Measurements from ENCODE around the gene COASY.
A peak's percentile ranks its signal among the peaks of the same experiment; 100 is the strongest.

The COASY gene

GRCh38 chr17:42561897-42562387 is at the start of gene COASY:
TSS of gene COASY (plus strand) at chr17:42562148. CDS start at chr17:42562623, 475 bp downstream.
- H3K27ac ChIP-seq (ENCODE audit: low read depth, low read length) = peak within 1 kb of the TSS; percentile 72
- H3K4me1 ChIP-seq (ENCODE audit: control insufficient read depth, insufficient read depth, low read length, unreplicated experiment) = peaks cover 17% of the 10 kb centered on the region
- H3K36me3 ChIP-seq (ENCODE audit: insufficient read depth, low read length) = no peaks in the 10 kb centered on the region; the same call in 1 of the 2 replicates
- H3K4me3 ChIP-seq (ENCODE audit: low read depth, low read length) = peak within 1 kb of the TSS; percentile 86
- H3K27me3 ChIP-seq (ENCODE audit: insufficient read depth, low read length) = no peaks in the 10 kb centered on the region
- peaks cover 39% of the 10 kb centered on the region for H3K79me2 ChIP-seq (ENCODE audit: control insufficient read depth, insufficient read depth, low read length, unreplicated experiment)
- H2AFZ ChIP-seq (ENCODE audit: low read length, unreplicated experiment) = peak within 1 kb of the TSS; percentile 99

GRCh38 chr17:42512246-42512645 is 49.7 kb upstream of the COASY start:
- Histone ChIP-seq H2AFZ (ENCODE audit: low read length, unreplicated experiment) (no peak overlapping the region), H3K27me3 (ENCODE audit: insufficient read depth, low read length) (no peaks in the 10 kb centered on the region), H3K4me1 (ENCODE audit: control insufficient read depth, insufficient read depth, low read length, unreplicated experiment) (peaks cover 2% of the 10 kb centered on the region), H3K79me2 (ENCODE audit: control insufficient read depth, insufficient read depth, low read length, unreplicated experiment) (no peaks in the 10 kb centered on the region), H3K27ac (ENCODE audit: low read depth, low read length) (no peak overlapping the region), H3K4me3 (ENCODE audit: low read depth, low read length) (no peak overlapping the region), H3K36me3 (ENCODE audit: insufficient read depth, low read length) (no peaks in the 10 kb centered on the region)

- H3K4me1 ChIP-seq (ENCODE audit: control insufficient read depth, insufficient read depth, low read length, unreplicated experiment) = peaks cover 6% of the 10 kb centered on the region
- no peak overlapping the region for H3K27ac ChIP-seq (ENCODE audit: low read depth, low read length)
- no peak overlapping the region for H2AFZ ChIP-seq (ENCODE audit: low read length, unreplicated experiment)
- H3K4me3 ChIP-seq (ENCODE audit: low read depth, low read length) = no peak overlapping the region
- no peaks in the 10 kb centered on the region for H3K79me2 ChIP-seq (ENCODE audit: control insufficient read depth, insufficient read depth, low read length, unreplicated experiment)
- no peaks in the 10 kb centered on the region for H3K27me3 ChIP-seq (ENCODE audit: insufficient read depth, low read length)
- H3K36me3 ChIP-seq (ENCODE audit: insufficient read depth, low read length) = no peaks in the 10 kb centered on the region
These were observed 49.2 kb upstream of the COASY start for GRCh38 chr17:42512733-42513251.

- H3K4me1 ChIP-seq (ENCODE audit: control insufficient read depth, insufficient read depth, low read length, unreplicated experiment) = peaks cover 14% of the 10 kb centered on the region
- H3K79me2 ChIP-seq (ENCODE audit: control insufficient read depth, insufficient read depth, low read length, unreplicated experiment) = no peaks in the 10 kb centered on the region
- H2AFZ ChIP-seq (ENCODE audit: low read length, unreplicated experiment) = no peak overlapping the region
- no peaks in the 10 kb centered on the region for H3K27me3 ChIP-seq (ENCODE audit: insufficient read depth, low read length)
- H3K4me3 ChIP-seq (ENCODE audit: low read depth, low read length) = no peak overlapping the region
- H3K27ac ChIP-seq (ENCODE audit: low read depth, low read length) = no peak overlapping the region
- no peaks in the 10 kb centered on the region for H3K36me3 ChIP-seq (ENCODE audit: insufficient read depth, low read length)
These were observed 48.3 kb upstream of the COASY start for GRCh38 chr17:42513686-42514085.

- H3K79me2 ChIP-seq (ENCODE audit: control insufficient read depth, insufficient read depth, low read length, unreplicated experiment) = no peaks in the 10 kb centered on the region
- no peaks in the 10 kb centered on the region for H3K36me3 ChIP-seq (ENCODE audit: insufficient read depth, low read length)
- H3K27me3 ChIP-seq (ENCODE audit: insufficient read depth, low read length) = no peaks in the 10 kb centered on the region
- peaks cover 20% of the 10 kb centered on the region for H3K4me1 ChIP-seq (ENCODE audit: control insufficient read depth, insufficient read depth, low read length, unreplicated experiment)
- no peak overlapping the region for H3K4me3 ChIP-seq (ENCODE audit: low read depth, low read length)
- H2AFZ ChIP-seq (ENCODE audit: low read length, unreplicated experiment) = no peak overlapping the region
- H3K27ac ChIP-seq (ENCODE audit: low read depth, low read length) = no peak overlapping the region
These were observed 47.7 kb upstream of the COASY start for GRCh38 chr17:42514279-42514678.

- Histone ChIP-seq H3K4me3 (ENCODE audit: low read depth, low read length) (no peak overlapping the region), H2AFZ (ENCODE audit: low read length, unreplicated experiment) (no peak overlapping the region), H3K79me2 (ENCODE audit: control insufficient read depth, insufficient read depth, low read length, unreplicated experiment) (no peaks in the 10 kb centered on the region), H3K27ac (ENCODE audit: low read depth, low read length) (no peak overlapping the region), H3K4me1 (ENCODE audit: control insufficient read depth, insufficient read depth, low read length, unreplicated experiment) (peaks cover 26% of the 10 kb centered on the region), H3K27me3 (ENCODE audit: insufficient read depth, low read length) (no peaks in the 10 kb centered on the region), H3K36me3 (ENCODE audit: insufficient read depth, low read length) (no peaks in the 10 kb centered on the region)
These were observed 47.1 kb upstream of the COASY start for GRCh38 chr17:42514867-42515266.

GRCh38 chr17:42517516-42517915 is 44.4 kb upstream of the COASY start:
- Histone ChIP-seq H3K4me1 (ENCODE audit: control insufficient read depth, insufficient read depth, low read length, unreplicated experiment) (peaks cover 52% of the 10 kb centered on the region), H3K36me3 (ENCODE audit: insufficient read depth, low read length) (no peaks in the 10 kb centered on the region), H2AFZ (ENCODE audit: low read length, unreplicated experiment) (no peak overlapping the region), H3K4me3 (ENCODE audit: low read depth, low read length) (0 out of 2 replicates have a peak overlapping the region, but pooled peaks have one; percentile 30), H3K27me3 (ENCODE audit: insufficient read depth, low read length) (no peaks in the 10 kb centered on the region), H3K79me2 (ENCODE audit: control insufficient read depth, insufficient read depth, low read length, unreplicated experiment) (no peaks in the 10 kb centered on the region), H3K27ac (ENCODE audit: low read depth, low read length) (peak overlapping the region; percentile 99)

GRCh38 chr17:42518046-42518754 is 43.7 kb upstream of the COASY start:
- Histone ChIP-seq H3K4me3 (ENCODE audit: low read depth, low read length) (peak overlapping the region; percentile 30), H3K4me1 (ENCODE audit: control insufficient read depth, insufficient read depth, low read length, unreplicated experiment) (peaks cover 54% of the 10 kb centered on the region), H2AFZ (ENCODE audit: low read length, unreplicated experiment) (no peak overlapping the region), H3K27me3 (ENCODE audit: insufficient read depth, low read length) (no peaks in the 10 kb centered on the region), H3K36me3 (ENCODE audit: insufficient read depth, low read length) (no peaks in the 10 kb centered on the region), H3K79me2 (ENCODE audit: control insufficient read depth, insufficient read depth, low read length, unreplicated experiment) (no peaks in the 10 kb centered on the region), H3K27ac (ENCODE audit: low read depth, low read length) (peak overlapping the region; percentile 99)

GRCh38 chr17:42518755-42519545 is 43.0 kb upstream of the COASY start:
- Histone ChIP-seq H3K4me1 (ENCODE audit: control insufficient read depth, insufficient read depth, low read length, unreplicated experiment) (peaks cover 54% of the 10 kb centered on the region), H2AFZ (ENCODE audit: low read length, unreplicated experiment) (no peak overlapping the region), H3K27me3 (ENCODE audit: insufficient read depth, low read length) (no peaks in the 10 kb centered on the region), H3K36me3 (ENCODE audit: insufficient read depth, low read length) (no peaks in the 10 kb centered on the region), H3K4me3 (ENCODE audit: low read depth, low read length) (peak overlapping the region; percentile 10; the same call in 1 of the 2 replicates), H3K27ac (ENCODE audit: low read depth, low read length) (peak overlapping the region; percentile 99), H3K79me2 (ENCODE audit: control insufficient read depth, insufficient read depth, low read length, unreplicated experiment) (no peaks in the 10 kb centered on the region)

- no peaks in the 10 kb centered on the region for H3K36me3 ChIP-seq (ENCODE audit: insufficient read depth, low read length)
- H3K79me2 ChIP-seq (ENCODE audit: control insufficient read depth, insufficient read depth, low read length, unreplicated experiment) = no peaks in the 10 kb centered on the region
- H3K4me1 ChIP-seq (ENCODE audit: control insufficient read depth, insufficient read depth, low read length, unreplicated experiment) = peaks cover 54% of the 10 kb centered on the region
- peak overlapping the region; percentile 99 for H3K27ac ChIP-seq (ENCODE audit: low read depth, low read length)
- no peak overlapping the region for H2AFZ ChIP-seq (ENCODE audit: low read length, unreplicated experiment)
- peak overlapping the region; percentile 18 for H3K4me3 ChIP-seq (ENCODE audit: low read depth, low read length)
- no peaks in the 10 kb centered on the region for H3K27me3 ChIP-seq (ENCODE audit: insufficient read depth, low read length)
These were observed 42.1 kb upstream of the COASY start for GRCh38 chr17:42519546-42520491.

Data from ACC112 (cell line).